ENCODE results near the gene SDK2.

- TF ChIP-seq TAF1 (IDR thresholded peaks at IDR 0.05; ENCODE audit: borderline replicate concordance, insufficient read depth, low read length) (no peak), POLR2AphosphoS5 (IDR thresholded peaks at IDR 0.05; ENCODE audit: low read depth, low read length) (no peak), FOXP2 (optimal IDR thresholded peaks at IDR 0.05; ENCODE audit: borderline replicate concordance, extremely low read depth, extremely low read length, insufficient read depth) (no peak), REST (IDR thresholded peaks at IDR 0.05; ENCODE audit: insufficient read depth in 1 of 2, low read depth in 2 of 2, low read length in 2 of 2) (no peak), SIN3A (IDR thresholded peaks at IDR 0.05; ENCODE audit: borderline replicate concordance, insufficient read depth, low read length) (no peak)
Observed at GRCh38 chr17:73637866-73638265, 6.4 kb downstream of the SDK2 start.
